Chondrocyte (in vitro differentiated cells): Measurements from ENCODE around the gene LRRC30. TPM values are rescaled to one million over a fixed set of nuclear protein-coding genes. Genes with fewer than 3 reads are reported as not detected.

Source experiments
- DNase-seq: peaks from one replicate; pipeline ENCODE4 v3.0.0; 2021; ENCODE audit warnings: mixed read lengths, low spot score
- H3K27ac Mint-ChIP-seq: one replicate; pipeline ENCODE4 v1.8.0; 2021; ENCODE audit warnings: mild to moderate bottlenecking, moderate library complexity, mixed read lengths; ENCODE audit not compliant: unreplicated experiment
- H3K27me3 Mint-ChIP-seq: 2 replicates; pipeline ENCODE4 v1.8.0; 2021; ENCODE audit warnings: low read depth, mixed read lengths
- H3K36me3 Mint-ChIP-seq: 2 replicates; pipeline ENCODE4 v1.8.0; 2021; ENCODE audit warnings: low read depth, mixed read lengths
- H3K4me1 Mint-ChIP-seq: 2 replicates; pipeline ENCODE4 v1.8.0; 2021; ENCODE audit warnings: low read depth, mild to moderate bottlenecking, mixed read lengths
- H3K4me3 Mint-ChIP-seq: one replicate; pipeline ENCODE4 v1.8.0; 2021; ENCODE audit warnings: mild to moderate bottlenecking, moderate library complexity, mixed read lengths; ENCODE audit not compliant: unreplicated experiment
- H3K9me3 Mint-ChIP-seq: 2 replicates; pipeline ENCODE4 v1.8.0; 2021; ENCODE audit warnings: low read depth, mixed read lengths
- CTCF ChIP-seq: fragments of 200-600 bp; sonication (generic); IDR thresholded peaks from 2 replicates; pipeline ENCODE4 v1.5.0; 2021; ENCODE audit warnings: antibody characterized with exemption, mild to moderate bottlenecking, moderate library complexity
- total RNA-seq: library from RNA; stranded (reverse); gene quantifications from 3 replicates; pipeline ENCODE4 v1.2.1, GENCODE V29; 2021

LRRC30 gene
- total RNA-seq, 1 donor from 2014 or later, result not detected

GRCh38 chr18:7205346-7205745 is 25.5 kb upstream of the LRRC30 start:
- no peak overlapping the region for H3K27ac Mint-ChIP-seq
- H3K4me1 Mint-ChIP-seq, result peaks cover 21% of the 10 kb centered on the region
- DNase-seq, result no peak
- H3K4me3 Mint-ChIP-seq, result no peak overlapping the region
- no peak for TF ChIP-seq CTCF
- no peaks in the 10 kb centered on the region for H3K27me3 Mint-ChIP-seq
- H3K9me3 Mint-ChIP-seq, result no peaks in the 10 kb centered on the region
- H3K36me3 Mint-ChIP-seq, result no peaks in the 10 kb centered on the region

DNA sequence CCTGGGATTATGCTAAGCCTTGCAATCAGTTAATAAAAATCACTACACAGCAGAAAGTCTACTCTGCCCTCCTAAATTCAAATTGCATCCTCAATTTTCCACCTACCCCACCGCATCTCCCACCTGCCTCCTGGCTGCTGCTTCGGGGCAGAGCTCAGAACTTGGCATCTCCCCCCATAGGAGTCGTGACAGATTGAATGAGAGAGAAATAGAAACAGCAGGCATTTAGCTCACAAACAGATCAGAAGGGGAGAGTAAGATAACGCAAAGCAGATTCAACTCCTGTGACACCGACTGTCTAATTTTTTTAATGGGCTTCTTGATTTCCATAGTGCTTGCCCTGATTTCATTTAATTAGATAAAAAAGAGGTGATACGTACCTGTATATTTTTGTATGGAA is 24.7 kb upstream of the LRRC30 start:
- Mint-ChIP-seq H3K4me3 (no peak overlapping the region), H3K27me3 (no peaks in the 10 kb centered on the region), H3K4me1 (peaks cover 21% of the 10 kb centered on the region), H3K9me3 (no peaks in the 10 kb centered on the region), H3K36me3 (no peaks in the 10 kb centered on the region), H3K27ac (no peak overlapping the region)
- TF ChIP-seq CTCF, result no peak
- DNase-seq, result no peak

DNA sequence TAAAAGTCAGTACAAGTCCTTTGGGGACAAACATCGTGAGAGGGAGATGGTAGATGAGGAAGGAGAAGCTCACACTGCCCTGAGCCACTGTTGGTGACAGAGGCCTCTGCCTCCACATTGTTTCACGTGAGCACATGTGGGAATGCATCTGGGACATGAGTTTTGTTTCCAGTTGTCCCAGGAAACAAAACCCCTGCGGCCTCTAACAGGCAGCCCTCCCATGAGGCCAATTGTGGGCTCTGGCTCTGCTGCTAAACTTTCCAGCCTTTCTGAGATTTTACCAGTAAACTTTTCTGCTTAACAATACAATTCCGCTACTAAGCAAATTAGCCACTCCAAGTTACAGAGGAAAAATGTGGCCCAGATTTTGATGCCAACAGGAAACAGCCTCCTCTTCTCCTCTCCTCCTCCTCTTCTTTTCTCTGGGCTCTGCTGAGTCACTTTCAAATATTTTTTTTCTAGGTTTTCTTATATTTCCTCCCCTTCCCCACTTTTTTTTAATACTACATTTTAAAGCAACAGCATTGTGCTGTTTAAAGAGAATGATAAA is 23.4 kb upstream of the LRRC30 start:
- Mint-ChIP-seq H3K36me3 (no peaks in the 10 kb centered on the region), H3K27me3 (no peaks in the 10 kb centered on the region), H3K4me1 (peaks cover 21% of the 10 kb centered on the region), H3K9me3 (no peaks in the 10 kb centered on the region), H3K27ac (peak overlapping the region; percentile 4), H3K4me3 (no peak overlapping the region)
- no peak for TF ChIP-seq CTCF
- DNase-seq, result no peak

DNA sequence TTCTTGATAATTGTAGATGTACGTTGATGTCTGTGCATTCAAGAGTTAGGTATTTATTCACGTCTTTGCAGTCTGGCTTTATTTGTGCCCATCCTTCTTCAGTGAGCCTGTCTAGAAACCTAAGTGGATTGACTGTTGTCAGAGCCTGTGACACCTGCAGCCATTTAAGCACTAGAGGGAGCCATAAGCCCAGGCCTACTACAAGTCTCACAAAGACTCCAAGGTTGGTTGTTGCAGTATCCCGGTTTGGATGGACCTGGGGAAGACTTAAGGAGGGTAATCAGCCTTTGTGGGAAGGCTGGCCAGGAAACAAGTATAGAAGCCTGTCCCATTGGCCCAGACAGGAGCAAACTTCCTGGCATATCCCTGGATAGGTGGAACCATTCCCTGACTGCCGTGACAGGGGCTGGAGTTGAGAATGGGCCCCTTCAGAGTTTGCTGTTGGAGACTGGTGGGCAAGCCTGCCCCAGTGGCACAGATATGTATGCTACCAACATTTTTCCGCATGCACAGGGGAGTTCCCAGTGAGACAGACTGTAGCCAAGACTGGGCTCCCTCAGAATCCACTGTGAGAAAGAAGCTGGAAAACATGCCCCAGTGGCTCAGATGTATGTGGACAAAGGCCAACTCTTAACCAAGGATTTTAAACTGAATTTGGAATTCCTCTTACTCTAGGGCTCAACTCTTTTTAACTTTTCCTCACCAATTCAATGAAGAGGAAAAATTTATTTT is 9.3 kb upstream of the LRRC30 start:
- no peak for DNase-seq
- Mint-ChIP-seq H3K9me3 (no peaks in the 10 kb centered on the region), H3K27ac (no peak overlapping the region), H3K27me3 (peaks cover 35% of the 10 kb centered on the region), H3K4me3 (no peak overlapping the region), H3K36me3 (no peaks in the 10 kb centered on the region), H3K4me1 (no peaks in the 10 kb centered on the region)
- peak; percentile 93 for TF ChIP-seq CTCF

DNA sequence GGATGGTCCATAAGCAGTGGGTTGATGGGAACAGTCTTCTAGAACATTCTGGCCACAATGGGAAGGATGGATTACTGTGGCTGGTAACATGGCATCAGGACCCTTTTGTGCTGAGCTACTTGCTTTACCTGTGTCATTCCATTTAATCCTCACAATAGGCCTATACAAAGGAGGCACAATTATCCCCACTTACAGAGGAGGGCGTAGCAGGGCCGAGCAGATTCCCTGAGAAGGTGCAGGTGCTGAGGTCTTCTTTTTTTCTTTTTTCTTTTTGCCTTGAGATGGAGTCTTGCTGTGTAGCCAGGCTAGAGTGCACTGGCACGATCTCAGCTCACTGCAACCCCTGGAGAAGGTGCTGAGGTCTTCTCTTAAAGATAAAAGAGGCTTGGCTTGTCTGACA is 6.7 kb upstream of the LRRC30 start:
- Mint-ChIP-seq H3K36me3 (no peaks in the 10 kb centered on the region), H3K9me3 (no peaks in the 10 kb centered on the region), H3K4me3 (no peak overlapping the region), H3K27me3 (peaks cover 18% of the 10 kb centered on the region), H3K4me1 (no peaks in the 10 kb centered on the region), H3K27ac (no peak overlapping the region)
- DNase-seq, result no peak
- no peak for TF ChIP-seq CTCF
